ENCODE measurements around the gene RANBP3. TPM values are rescaled to one million over a fixed set of nuclear protein-coding genes. Genes with fewer than 3 reads are reported as not detected.

The RANBP3 gene
- total and polyA plus RNA-seq, 2 of the 8 experiments (the other 6 are each of a cell fraction or from before 2014, with no cell fraction given) = 95.4 to 122 TPM

DNA sequence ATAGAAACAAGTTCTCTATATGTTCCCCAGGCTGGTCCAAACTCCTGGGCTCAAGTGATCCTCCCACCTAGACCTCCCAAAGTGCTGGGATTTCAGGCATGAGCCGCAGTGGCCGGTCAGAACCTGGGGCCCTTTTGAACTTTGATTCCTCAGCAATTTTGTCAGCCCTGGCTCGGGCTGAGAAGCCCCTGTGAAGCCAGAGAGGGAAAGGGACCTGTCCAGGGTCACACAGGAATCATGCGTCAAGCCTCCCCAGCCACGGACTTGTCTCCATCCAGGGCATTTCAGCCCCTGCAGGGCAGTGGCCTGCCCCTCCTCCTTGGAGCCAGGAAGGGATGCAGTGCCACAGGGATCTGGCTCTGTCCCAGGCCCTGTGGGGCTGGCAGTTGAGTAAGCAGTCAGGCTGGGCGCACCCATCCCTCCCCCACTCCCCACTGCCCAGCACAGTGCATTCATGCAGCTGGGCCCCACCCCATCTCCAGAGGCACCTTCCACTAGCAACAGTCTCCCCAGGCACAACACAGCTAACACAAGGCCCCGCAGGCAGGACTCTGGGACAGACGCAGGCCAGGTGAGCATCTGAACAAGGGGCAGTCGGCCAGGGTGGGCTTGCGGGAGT lies 64.1 kb downstream of the RANBP3 start, which contains the start of gene CAPS (continued):
- no peak for TF ChIP-seq SIN3A (conservative IDR thresholded peaks at IDR 0.05 in 1 of 2, IDR thresholded peaks at IDR 0.05 in 1 of 2; ENCODE audit: low read depth in 1 of 2, low read length in 2 of 2)
- TF ChIP-seq, protein P1, sequence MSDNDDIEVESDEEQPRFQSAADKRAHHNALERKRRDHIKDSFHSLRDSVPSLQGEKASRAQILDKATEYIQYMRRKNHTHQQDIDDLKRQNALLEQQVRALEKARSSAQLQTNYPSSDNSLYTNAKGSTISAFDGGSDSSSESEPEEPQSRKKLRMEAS (IDR thresholded peaks at IDR 0.05) = no peak

All from H1 (cell line).